T-helper 1 cell treated with Interleukin-12 subunit alpha and Interleukin-12 subunit beta and Interleukin-4 antibody, amounts not matched to agents 30 ng/mL and 1 ng/mL, for 36 hours (primary cell): Measurements from ENCODE around the gene LTK. TPM values are rescaled to one million over a fixed set of nuclear protein-coding genes. Genes with fewer than 3 reads are reported as not detected.

Experiments
- intact Hi-C: fragments of 100-400 bp; cut with micrococcal nuclease; formaldehyde crosslinking; loops from one replicate; pipeline ENCODE4 v1.15.1; 2024
- total RNA-seq: library from RNA; stranded (reverse); gene quantifications from 2 replicates; pipeline ENCODE4 v1.2.3, GENCODE V29; 2022

Gene LTK
- total RNA-seq, 1 donor from 2014 or later: 0.49 TPM

- intact Hi-C loops: loop anchor here (2.0 kb wide), 1 partner anchor 37 kb away; no protein-coding TSS in a partner anchor
These were observed 12.3 kb downstream of the LTK start for GRCh38 chr15:41501191-41501917.

GRCh38 chr15:41499109-41499851 is 14.3 kb downstream of the LTK start:
- intact Hi-C loops: no loop called here

- intact Hi-C loops: no loop called here
These were observed 15.0 kb downstream of the LTK start for GRCh38 chr15:41498657-41499056.

GRCh38 chr15:41495736-41496599 is 17.7 kb downstream of the LTK start:
- intact Hi-C loops: no loop called here

GRCh38 chr15:41494922-41495735 is 18.5 kb downstream of the LTK start:
- intact Hi-C loops: loop anchor here (5.0 kb wide), 5 partner anchors 62 to 543 kb away; partner anchors contain the start of genes CHAC1, JMJD7, MGA and RTF1

- intact Hi-C loops: loop anchor here (5.0 kb wide), 5 partner anchors 63 to 542 kb away; partner anchors contain the start of genes CHAC1, JMJD7, MGA and RTF1
These were observed 19.3 kb downstream of the LTK start for GRCh38 chr15:41494190-41494921.

- intact Hi-C loops: loop anchor here (1.0 to 5.0 kb wide), 10 partner anchors 8 to 542 kb away; partner anchors contain the start of genes CHAC1, JMJD7, LTK and MGA
These were observed 19.8 kb downstream of the LTK start for GRCh38 chr15:41493902-41494189.

GRCh38 chr15:41493205-41493901 is 20.3 kb downstream of the LTK start, which contains the start of gene ITPKA:
TSS of gene ITPKA (plus strand) at chr15:41493874. CDS start at chr15:41493928, 54 bp downstream.
- intact Hi-C loops: loop anchor here (1.0 to 5.0 kb wide), 10 partner anchors 9 to 541 kb away; partner anchors contain the start of genes CHAC1, JMJD7, LTK and MGA

GRCh38 chr15:41492597-41493204 is 20.9 kb downstream of the LTK start:
- intact Hi-C loops: loop anchor here (1.0 to 5.0 kb wide), 10 partner anchors 9 to 540 kb away; partner anchors contain the start of genes CHAC1, JMJD7, LTK and MGA

GRCh38 chr15:41491889-41492288 is 21.7 kb downstream of the LTK start:
- intact Hi-C loops: loop anchor here (2.0 to 5.0 kb wide), 9 partner anchors 21 to 540 kb away; partner anchors contain the start of genes CHAC1, JMJD7, LTK and MGA

- intact Hi-C loops: loop anchor here (1.0 to 5.0 kb wide), 7 partner anchors 54 to 538 kb away; partner anchors contain the start of genes CHAC1, JMJD7, MGA and NDUFAF1
These were observed 23.3 kb downstream of the LTK start for GRCh38 chr15:41490355-41490754.

- intact Hi-C loops: loop anchor here (1.0 to 10.0 kb wide), 8 partner anchors 55 to 785 kb away; partner anchors contain the start of genes CHAC1, GANC, JMJD7 and MGA
These were observed 24.0 kb downstream of the LTK start for GRCh38 chr15:41489641-41490040.

GRCh38 chr15:41487802-41488201 is 25.8 kb downstream of the LTK start:
- intact Hi-C loops: loop anchor here (10.0 kb wide), 1 partner anchor 787 kb away; the partner anchor contains the start of genes GANC and TMEM87A

- intact Hi-C loops: loop anchor here (10.0 kb wide), 1 partner anchor 787 kb away; the partner anchor contains the start of genes GANC and TMEM87A
These were observed 26.2 kb downstream of the LTK start for GRCh38 chr15:41487381-41487780.

- intact Hi-C loops: loop anchor here (10.0 kb wide), 1 partner anchor 789 kb away; the partner anchor contains the start of genes GANC and TMEM87A
These were observed 27.3 kb downstream of the LTK start for GRCh38 chr15:41486286-41486685.

- intact Hi-C loops: loop anchor here (10.0 kb wide), 1 partner anchor 790 kb away; the partner anchor contains the start of genes GANC and TMEM87A
These were observed 28.5 kb downstream of the LTK start for GRCh38 chr15:41484937-41485625.

GRCh38 chr15:41483519-41483918 is 30.1 kb downstream of the LTK start:
- intact Hi-C loops: loop anchor here (1.0 to 10.0 kb wide), 3 partner anchors 10 to 791 kb away; partner anchors contain the start of genes GANC, ITPKA and TMEM87A
